OCI-LY7 (cell line): ENCODE results near the gene TRIAP1.

Experiments
- CTCF ChIP-seq: fragments of 200-600 bp; sonication (generic); conservative IDR thresholded peaks from 2 replicates; pipeline ENCODE4 v1.5.1; 2014; ENCODE audit warnings: mild to moderate bottlenecking, antibody characterized with exemption, low read length, moderate library complexity, mixed read lengths
- EZH2phosphoT487 ChIP-seq: fragments of 200-600 bp; sonication (generic); IDR thresholded peaks from 2 replicates; pipeline ENCODE4 v1.6.1; 2018; ENCODE audit warnings: low read depth, borderline replicate concordance, mild to moderate bottlenecking, mixed run types, antibody characterized with exemption, low read length, moderate library complexity, mixed read lengths

DNA sequence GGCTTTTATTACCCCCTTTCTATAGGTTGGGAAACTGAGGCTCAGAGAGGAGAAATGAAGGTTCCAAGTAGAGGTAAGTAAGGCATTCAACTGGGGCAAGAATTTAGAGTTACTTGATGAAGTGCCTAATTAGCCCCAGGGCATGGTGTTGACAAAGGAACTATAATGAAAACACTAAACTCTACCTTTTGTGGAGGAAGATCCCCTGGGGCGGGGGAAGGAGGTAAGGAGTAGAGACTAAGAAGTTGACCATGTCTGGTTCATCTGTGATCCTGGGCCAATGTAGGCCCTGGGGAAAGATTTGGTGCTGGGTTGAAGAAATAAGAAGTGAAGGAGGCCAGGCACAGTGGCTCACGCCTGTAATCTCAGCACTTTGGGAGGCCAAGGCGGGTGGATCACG, 24.5 kb downstream of the TRIAP1 start:
- no peak for TF ChIP-seq CTCF
- TF ChIP-seq EZH2phosphoT487 = no peak
